T follicular helper cell (primary cell): Measurements from ENCODE around the gene ITFG2.

Experiments
- DNase-seq: peaks from one replicate; pipeline ENCODE4 v3.0.0-alpha.2; 2020; ENCODE audit warnings: low read depth

ITFG2 gene

DNA sequence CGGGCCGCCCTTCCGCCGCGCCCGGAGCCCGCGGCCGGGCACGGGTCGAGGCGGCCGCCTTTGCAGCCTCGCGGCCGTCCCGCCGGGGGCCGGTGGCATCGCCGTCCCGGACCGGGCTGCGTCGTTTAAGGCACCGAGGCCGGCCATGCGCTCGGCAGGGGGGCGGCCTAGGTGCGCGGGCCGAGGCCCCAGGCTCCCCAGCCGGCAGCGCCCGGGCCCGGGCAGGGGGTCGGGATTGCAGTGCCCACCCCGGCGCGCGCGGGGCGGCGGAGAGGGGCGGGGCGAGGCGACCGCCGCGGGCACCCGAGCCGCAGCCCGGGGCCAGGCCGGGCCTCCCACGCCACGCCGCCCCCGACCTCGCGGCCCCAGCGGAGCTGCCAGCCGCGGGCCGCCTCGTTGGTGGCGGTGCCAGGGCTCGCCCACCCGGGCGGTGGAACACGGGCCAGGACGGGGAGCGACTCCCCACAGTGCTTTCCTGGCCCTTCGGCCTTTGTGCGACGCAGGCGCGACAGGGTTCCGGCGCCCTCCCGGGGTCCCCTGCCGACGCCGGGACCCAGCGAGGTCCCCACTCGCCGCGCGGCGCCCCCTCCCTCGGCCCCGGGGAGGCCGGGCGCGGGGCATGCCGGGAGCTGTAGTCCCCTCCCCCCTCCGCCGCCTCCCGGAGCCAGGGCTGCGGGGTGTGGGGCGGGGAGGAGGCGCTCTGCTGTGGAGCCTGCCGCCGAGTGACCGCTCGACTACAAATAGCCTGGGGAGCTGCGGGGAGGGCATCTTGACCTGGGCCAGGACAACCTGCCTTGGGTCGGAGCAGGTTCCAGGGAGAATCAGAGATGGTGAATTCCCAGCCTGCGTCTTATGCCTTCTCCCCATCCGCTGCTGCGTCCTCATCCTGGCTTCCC, 16.9 kb upstream of the ITFG2 start:
- peak; percentile 64 for DNase-seq

DNA sequence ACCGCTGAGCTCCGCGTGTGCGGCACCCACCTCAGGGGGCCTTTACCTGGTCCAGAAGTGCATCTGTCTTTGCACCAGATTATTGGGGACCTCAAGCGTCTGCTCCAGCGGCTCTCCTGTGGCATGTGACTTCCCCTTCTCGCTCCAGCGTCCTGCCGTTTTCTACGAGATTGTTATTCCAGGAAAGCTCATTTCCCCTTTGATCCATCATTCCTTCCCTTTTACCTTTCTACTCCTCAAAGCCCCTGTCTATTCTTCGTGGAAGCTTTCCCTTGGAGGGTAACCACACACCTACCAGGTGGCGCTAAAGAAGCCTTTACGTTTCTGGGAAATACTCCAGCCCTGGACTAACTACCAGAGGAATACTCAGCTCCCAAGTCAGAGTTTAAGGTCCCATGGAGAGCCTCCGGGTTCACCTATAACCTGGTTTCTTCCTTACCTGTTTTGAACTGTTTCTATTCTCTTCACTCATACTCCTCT, 16.2 kb upstream of the ITFG2 start:
- no peak for DNase-seq

DNA sequence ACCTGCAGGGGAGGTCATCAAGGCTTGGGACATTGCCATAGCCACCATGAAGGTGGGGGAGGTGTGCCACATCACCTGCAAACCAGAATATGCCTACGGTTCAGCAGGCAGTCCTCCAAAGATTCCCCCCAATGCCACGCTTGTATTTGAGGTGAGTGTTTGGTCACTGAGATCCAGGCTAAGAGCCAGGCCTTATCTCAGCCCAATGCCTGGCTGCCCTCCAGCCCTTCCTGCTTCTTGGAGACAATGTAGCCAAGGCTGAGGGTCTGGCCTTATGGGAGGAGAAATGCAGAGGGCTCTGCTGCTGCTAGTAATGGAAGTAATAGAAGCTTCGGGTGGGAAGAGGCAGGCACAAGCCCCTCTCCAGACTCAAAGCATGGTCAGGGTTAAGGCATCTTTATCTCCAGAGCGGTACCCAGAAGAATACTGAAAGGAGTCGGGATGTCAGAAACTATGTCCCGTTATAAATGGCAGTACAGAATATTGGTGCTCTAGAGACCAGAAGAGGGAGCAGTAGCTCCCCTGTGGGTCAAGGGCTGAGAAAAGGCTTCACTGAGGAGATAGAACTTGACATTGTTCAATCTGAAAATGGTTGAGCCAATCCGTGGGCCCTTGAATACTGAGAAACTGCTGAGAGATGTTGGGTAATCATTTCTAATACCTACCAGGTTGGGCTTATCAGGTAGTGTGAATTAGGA, 14.6 kb upstream of the ITFG2 start:
- no peak for DNase-seq

DNA sequence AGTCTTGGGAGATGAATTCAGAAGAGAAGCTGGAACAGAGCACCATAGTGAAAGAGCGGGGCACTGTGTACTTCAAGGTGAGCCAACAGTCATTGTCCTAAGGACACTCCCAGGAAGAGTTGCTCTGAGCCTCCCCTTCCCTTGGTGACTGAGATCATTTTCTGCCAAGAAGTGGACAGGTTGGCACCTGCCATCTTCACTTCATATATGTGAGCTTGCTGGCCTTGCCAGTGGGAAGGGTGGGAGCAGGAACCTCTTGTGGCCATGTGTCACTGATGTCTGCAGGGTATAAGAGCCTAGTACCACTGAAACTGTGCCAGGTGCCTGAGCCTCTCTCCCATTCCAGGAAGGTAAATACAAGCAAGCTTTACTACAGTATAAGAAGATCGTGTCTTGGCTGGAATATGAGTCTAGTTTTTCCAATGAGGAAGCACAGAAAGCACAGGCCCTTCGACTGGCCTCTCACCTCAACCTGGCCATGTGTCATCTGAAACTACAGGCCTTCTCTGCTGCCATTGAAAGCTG, 12.4 kb upstream of the ITFG2 start:
- DNase-seq: no peak

DNA sequence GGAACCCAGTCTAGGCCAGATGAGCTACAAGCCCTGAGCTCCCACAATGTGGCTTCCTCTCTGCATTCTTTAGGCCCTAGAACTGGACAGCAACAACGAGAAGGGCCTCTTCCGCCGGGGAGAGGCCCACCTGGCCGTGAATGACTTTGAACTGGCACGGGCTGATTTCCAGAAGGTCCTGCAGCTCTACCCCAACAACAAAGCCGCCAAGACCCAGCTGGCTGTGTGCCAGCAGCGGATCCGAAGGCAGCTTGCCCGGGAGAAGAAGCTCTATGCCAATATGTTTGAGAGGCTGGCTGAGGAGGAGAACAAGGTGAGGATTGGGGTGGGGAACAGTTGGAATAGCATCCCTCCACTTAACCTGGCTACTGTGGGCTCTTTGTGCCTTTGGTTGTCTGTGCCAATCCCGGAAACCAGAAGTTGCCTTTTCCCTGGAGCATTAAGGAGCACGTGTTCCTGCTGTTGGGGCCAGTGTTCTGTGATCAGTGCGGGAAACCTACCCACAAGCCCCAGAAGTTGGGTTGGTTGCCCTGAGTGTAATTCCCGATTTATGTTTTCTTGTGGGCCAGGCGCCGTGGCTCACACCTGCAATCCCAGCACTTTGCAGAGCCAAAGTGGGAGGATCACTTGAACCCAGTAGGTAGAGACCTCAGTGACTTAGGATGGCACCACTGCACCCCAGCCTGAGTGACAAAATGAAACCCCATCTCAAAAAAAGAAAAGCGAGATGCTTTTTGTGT, 11.3 kb upstream of the ITFG2 start:
- no peak for DNase-seq

DNA sequence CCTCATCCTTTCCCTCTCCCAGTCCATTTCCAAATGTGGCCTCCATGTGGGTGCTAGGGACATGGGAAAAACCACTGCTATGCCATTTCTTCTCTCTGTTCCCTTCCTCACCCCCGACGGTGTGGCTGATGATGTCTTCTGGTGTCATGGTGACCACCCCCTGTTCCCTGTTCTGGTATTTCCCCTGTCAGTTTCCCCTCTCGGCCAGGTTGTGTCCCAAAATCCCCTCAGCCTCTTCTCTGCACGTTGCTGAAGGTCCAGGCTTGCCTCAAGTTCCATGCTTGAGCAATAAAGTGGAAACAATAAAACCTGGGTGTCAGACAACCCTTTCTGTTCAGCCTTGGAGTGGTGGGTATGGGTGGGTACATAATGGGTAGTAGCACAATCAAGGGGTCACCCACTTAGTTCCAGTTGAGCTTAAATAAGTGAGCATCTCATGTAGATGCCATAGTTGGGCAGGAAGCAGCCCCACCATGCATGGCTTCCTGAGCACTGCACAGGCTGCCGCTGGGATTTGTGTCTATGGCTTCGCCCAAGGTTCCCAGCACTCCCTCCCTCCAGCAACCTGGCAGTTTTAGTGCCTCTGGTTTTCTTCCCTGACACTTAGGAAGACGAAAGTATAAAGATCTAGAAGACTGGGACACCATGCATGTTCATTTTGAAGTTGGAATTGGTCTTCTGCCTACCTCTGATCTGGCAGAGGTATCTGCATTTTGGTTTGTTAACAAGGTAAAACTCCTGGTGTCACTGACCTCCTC, 8.7 kb upstream of the ITFG2 start:
- no peak for DNase-seq

DNA sequence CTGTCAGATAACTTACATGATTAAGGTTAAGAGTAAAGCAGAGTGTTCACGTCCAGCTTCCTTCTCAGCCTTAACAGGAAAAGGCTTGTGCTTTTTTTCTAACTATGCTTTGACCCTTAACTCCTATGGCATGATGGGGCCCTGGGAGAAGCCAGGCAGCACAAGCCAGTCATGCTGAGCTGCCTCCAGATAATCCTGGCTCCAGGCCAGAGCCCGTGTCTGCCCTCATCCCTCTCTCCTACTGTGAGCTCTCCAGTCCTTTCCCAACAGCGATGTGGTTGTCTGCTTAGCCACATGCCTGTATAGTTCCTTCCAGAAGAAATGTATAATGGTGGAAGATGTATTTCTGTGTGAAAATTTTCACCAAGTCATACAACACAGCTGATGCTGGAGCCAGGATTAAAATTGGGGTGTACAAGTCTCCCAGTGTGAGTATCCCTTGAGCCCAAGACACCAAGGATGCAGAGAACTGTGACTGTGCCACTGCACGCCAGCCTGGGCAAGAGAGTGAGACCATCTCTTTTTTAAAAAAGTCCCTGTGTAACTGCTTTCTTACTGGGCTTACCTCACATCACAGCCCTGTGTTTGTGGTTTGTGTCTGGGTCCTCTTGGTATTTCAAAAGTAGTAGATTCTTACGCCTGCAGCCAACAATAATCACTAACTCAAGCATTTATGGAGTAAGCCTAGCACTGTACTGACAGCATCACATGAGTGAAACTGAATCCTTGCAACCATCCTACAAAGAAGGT, 7.9 kb upstream of the ITFG2 start:
- DNase-seq: no peak

DNA sequence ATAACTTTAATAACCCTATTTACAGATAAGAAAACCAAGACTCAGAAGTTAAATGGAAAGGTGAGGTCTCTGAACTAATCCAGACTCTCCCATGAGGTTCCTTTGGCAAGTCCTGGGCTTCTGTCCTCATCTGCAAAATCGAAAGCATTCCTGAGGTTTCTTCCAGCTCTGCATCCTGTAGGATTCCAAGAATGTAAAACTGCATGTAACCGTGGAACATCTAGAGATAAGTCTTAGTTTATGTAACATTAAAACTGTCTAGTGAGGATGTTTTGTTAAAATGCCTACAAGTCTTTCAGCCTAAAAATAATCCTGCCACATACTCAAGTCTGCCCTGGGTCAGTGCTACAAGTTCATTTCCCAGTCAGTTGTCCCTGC, 7.3 kb upstream of the ITFG2 start:
- DNase-seq: no peak

DNA sequence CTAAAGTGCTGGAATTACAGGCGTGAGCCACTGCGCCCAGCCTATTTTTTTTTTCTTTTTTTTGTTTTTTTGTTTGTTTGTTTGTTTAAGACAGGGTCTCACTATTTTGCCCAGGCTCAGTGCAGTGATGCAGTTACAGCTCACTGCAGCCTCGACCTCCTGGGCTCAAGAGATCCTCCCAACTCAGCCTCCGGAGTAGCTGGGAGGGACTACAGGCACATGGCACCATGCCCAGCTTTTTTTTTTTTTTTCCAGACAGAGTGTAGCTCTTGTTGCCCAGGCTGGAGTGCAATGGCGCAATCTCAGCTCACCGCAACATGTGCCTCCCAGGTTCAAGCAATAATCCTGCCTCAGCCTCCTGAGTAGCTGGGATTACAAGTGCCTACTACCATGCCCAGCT, 5.8 kb upstream of the ITFG2 start:
- no peak for DNase-seq

DNA sequence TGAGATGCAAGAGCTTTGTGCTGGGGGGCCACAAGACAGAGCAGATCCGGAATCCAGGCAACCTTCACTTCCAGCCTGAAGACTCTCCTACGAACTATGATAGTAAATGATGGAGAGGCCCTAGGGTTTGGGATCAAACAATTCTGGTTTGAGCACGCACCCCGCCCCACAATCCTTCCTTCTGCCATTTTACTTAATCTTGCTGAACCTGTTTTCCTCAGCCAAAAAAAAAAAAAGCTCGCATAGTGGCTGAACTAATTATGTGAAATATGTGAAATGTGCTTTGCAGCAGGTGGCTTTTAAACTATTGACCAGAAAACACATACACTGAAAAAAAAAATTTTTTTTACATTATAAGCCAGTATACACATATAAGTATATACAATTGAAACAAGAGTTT, 667 bp upstream of the ITFG2 start:
- DNase-seq: no peak

DNA sequence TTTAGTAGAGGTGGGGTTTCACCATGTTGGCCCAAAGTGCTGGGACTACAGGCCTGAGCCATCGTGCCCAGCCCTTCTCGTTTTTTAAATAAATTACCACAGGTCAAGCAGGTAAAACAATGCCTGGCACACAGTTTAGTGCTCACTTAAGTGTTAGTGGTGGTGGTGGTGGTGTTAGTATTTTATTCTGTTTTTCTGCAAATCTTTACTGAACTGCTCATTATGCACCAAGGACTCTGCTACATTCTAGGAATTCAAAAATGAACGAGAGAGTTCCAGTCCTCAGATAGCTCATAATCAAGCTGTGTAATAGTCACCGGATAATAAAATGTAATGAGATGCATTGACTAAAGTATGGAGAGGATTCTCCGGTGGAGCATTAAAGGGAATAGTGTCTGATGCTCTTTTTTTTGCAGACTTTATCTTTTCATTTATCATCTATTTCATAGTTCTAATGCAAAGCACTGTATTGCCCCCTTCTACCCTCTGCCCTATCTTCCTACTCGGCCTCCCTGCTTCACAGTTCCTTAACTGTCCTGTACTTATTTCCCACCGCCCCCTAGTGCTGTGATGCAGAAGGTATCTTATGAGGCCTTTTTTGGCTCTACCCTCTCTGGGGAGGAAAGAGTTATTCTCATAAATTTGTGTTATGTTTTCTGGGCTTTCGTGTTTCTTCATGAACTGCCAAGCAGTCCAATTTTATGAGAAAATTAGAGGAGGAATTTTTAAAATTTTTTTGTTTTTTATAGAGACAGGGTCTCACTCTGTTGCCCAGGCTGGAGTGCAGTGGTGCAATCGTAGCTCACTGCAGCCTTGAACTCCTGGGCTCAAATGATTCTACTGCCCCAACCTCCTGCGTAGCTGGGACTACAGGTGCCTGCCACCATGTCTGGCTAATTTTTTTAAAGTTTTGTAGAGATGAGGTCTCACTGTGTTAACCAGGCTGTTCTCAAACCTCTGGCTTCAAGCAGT, 1.0 kb downstream of the ITFG2 start:
- DNase-seq: peak; percentile 21

DNA sequence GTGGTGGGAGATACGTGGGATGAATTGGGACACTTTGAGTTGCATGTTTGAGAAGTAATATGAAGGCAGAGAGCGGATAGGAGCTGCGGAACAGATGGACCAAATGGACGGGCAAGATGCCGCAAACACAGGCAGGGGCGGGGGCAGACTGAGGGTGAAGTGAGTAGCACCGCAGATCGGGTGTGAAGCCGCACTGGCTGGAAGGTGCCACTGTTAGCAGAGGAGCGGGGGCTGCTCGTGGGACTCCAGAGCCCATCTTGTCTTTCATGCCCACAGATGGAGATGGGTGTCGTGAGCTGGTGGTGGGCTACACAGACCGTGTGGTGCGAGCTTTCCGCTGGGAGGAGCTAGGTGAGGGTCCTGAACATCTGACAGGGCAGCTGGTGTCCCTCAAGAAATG, 7.3 kb downstream of the ITFG2 start:
- no peak for DNase-seq

DNA sequence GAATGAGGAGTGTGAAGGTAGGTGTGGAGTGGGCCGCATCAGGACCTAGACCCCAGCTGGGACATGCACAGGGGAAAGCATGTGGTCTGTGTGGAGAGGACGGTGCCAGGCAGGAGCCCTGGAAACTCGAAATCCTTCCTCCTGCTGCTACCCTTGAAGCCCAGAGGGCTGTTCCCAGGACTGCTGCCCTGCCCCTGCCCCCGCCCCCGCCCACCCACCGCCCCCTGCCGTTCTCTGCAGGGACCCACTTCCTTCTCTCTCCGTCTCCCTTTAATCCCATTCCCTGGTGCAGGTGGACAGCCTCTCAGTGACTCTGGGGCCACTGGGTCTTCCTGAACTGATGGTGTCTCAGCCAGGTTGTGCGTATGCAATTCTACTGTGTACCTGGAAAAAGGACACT, 8.0 kb downstream of the ITFG2 start:
- DNase-seq: no peak

DNA sequence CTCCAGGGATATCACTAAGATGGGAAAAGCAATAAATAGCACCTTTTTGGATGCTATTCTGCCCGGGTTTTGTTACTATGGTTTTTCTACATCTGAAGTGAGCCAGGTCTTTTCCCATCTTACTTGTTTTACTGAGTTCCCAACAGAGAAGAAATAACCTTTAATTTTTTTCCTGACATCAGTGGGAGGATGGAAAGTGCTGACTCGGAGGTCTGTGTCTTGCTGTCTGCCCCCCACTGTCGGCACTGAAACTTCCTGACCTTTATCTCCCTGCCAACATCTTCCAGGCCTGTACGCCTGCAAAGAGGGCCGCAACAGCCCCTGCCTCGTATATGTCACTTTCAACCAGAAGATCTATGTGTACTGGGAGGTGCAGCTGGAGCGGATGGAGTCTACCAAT, 11.0 kb downstream of the ITFG2 start:
- no peak for DNase-seq

DNA sequence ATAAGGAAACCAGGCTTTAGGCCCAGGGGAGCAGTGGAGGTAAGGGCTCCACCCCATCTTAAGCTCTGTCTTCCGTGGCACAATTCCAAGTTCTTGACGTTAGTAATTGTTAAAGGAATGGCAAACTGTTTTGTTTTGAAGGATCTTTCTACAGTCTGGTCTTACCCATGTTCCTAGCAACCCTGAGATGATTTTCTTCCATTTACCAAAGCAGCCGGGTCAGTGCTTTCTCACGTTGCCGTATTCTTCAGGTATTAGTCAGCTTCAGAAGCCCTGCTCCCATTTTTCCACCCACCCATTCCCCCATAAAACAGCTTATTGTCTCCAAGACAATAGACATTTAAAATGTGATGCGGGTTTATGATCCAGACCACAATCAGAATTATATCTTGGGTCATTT, 12.1 kb downstream of the ITFG2 start:
- no peak for DNase-seq

DNA sequence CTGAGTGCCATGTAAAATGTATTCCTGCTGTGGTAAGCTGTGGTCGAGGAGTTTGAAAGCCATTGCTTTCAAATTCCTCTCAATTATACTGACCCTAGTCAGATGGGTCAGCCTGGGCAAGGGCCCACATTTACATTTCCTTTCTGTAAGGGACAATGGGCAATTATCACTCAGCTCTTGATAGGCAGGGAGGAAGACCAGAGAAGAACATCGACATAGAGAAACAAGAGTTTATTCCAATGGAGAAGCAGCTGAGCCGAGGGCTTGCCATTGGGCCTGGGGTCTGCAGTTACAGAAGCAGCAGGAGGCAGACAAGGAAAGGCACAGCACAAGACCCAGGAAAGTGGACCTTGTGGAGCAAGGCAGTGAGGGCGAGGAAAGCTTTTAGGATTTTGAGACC, 12.7 kb downstream of the ITFG2 start:
- no peak for DNase-seq

DNA sequence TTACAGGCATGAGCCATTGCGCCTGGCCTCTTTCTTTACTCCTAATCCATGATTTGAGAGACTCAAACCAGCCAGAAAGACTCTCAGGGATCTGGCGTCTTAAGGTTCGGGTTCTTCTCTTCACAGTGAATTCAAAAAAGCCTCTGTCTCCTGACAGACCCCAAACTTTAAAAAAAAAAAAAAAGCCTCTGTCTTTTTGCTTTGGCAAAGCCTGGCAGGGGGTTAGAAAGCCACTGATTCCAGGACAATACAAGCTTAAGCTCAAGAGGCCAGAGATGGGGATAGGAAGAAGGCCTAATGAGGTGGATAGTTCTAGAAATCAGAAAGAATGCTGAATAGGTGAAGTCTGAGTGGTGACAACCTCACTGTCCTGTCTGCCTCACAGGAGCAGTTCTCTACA, 13.6 kb downstream of the ITFG2 start:
- DNase-seq: no peak

DNA sequence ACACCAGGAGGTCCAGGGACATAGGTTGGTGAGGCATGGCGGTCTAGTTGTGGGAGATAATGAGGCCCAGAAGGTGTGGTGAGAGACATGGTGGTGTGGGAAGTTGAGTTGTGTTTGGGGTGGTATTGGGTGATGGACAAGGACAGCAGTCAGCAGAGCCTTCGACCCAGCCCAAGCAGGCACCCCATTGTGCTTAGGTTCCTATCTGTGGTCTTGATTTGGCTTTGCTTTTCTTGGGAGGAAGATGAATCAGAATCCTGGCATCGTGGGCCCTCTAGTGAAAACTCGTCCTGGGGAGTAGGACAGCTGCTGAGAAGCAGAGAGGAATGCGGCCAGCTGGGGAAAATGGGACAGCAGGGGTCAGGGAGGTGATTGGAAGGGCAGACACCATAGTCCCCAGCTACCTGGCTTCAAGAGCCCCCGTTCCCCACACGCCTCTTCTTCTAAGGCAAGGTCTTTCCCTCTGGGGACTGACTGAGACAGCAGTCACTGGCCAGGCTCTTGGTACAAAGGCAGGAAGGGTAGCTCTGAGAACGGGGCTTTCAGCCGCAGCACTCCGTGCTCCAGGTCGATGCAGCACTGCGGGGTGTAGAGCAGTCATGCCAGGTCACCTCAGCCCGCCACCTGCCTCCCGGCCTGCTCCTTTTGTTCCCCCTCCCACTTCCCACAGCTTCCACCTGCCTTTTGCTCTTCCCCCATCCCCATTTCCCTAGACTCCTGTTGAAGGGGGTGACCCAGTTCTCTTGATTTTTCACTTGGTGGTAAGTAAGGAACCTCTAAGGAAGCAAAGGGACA, 14.4 kb downstream of the ITFG2 start:
- no peak for DNase-seq

DNA sequence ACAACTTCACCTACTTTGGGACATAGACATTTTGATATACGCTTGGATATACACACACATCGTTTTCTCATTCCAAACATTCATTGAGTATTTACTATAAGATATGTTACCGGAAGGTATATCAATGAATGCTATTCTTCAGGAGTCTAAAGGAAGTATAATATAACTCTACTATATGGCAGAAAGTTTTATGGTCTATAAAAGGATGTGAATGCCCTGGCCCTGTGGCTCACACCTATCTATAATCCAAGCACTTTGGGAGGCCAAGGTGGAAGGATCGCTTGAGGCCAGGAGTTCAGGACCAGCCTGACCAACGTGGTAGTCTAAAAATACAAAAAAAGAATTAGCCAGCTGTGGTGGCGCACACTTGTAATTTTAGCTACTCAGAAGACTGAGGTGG, 16.8 kb downstream of the ITFG2 start:
- no peak for DNase-seq
